Measurements from ENCODE around the gene FAM180B.

The FAM180B gene

DNA sequence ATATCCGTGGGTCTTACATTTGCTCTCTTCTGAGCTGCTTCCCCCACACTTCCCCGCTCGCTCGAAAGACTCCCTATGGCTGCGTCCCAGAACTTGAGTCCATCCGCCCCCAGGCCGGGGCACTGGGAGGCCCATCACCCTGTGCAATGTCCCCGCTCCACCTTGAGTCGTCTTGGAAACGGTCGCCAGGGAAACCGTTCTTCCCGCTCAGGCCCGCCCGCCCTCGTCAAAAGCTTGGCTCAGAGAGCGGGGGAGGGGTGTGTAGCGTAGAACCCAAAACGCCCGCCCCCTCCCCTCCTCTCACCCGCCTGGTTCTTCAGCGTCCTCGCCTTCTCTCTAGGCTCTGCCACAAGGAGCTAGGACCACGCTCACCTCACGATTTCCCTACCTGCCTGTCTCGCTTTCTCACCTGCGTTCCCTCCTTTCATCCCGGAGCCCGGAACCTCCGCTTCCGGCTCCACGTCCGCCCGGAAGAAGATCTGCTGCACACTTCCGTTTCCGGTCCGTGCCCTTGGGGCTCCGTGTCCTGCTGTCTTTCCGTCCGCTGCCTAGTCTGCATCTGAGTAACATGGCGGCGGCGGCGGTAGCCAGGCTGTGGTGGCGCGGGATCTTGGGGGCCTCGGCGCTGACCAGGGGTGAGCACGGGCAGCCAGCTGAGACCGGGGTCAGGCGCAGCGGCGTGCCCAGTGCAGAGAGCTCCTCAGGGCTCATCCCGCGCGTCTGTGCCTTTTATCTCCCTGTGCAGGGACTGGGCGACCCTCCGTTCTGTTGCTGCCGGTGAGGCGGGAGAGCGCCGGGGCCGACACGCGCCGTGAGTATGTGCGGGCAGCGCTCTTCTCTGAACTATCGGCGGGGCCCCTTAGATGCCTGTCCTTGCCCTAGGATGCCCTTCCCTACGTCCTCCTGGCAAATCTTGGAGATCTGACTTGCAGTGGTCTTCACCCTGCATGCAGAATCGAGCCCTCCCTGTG, 7.7 kb upstream of the FAM180B start, which contains the start of the genes KBTBD4 and NDUFS3:
TSS of gene KBTBD4 (minus strand) at position 447 of the 971 bp plus-strand sequence. CDS start at position 428, 19 bp downstream.
TSS of gene NDUFS3 (plus strand) at position 551 of the 971 bp plus-strand sequence. CDS start at position 569, 18 bp downstream.
- H3K27me3 ChIP-seq (ENCODE audit: insufficient read depth, low read depth) = no peaks in the 10 kb centered on the region
- TF ChIP-seq, protein P1, sequence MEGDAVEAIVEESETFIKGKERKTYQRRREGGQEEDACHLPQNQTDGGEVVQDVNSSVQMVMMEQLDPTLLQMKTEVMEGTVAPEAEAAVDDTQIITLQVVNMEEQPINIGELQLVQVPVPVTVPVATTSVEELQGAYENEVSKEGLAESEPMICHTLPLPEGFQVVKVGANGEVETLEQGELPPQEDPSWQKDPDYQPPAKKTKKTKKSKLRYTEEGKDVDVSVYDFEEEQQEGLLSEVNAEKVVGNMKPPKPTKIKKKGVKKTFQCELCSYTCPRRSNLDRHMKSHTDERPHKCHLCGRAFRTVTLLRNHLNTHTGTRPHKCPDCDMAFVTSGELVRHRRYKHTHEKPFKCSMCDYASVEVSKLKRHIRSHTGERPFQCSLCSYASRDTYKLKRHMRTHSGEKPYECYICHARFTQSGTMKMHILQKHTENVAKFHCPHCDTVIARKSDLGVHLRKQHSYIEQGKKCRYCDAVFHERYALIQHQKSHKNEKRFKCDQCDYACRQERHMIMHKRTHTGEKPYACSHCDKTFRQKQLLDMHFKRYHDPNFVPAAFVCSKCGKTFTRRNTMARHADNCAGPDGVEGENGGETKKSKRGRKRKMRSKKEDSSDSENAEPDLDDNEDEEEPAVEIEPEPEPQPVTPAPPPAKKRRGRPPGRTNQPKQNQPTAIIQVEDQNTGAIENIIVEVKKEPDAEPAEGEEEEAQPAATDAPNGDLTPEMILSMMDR (conservative IDR thresholded peaks at IDR 0.05; ENCODE audit: low read depth, low read length) = no peak
- H3K4me1 ChIP-seq (ENCODE audit: low read depth, poor library complexity, severe bottlenecking) = peaks cover 19% of the 10 kb centered on the region
- peak within 1 kb of the TSS; percentile 32 for H3K27ac ChIP-seq
- H4K20me1 ChIP-seq (ENCODE audit: insufficient read depth) = no peaks in the 10 kb centered on the region
- H3K36me3 ChIP-seq (ENCODE audit: insufficient read depth) = no peaks in the 10 kb centered on the region; the same call in 1 of the 2 replicates
- H3K9ac ChIP-seq = peak within 1 kb of the TSS; percentile 87
- peak within 1 kb of the TSS; percentile 97 for H3K4me2 ChIP-seq
- peak within 1 kb of the TSS; percentile 61 for H3K4me3 ChIP-seq (IDR thresholded peaks at IDR 0.05; ENCODE audit: insufficient read depth, low read depth, low read length)
- H3K79me2 ChIP-seq (ENCODE audit: insufficient read depth, low read depth) = peaks cover 42% of the 10 kb centered on the region
- peak within 1 kb of the TSS; percentile 51 for H2AFZ ChIP-seq (ENCODE audit: low read depth)

DNA sequence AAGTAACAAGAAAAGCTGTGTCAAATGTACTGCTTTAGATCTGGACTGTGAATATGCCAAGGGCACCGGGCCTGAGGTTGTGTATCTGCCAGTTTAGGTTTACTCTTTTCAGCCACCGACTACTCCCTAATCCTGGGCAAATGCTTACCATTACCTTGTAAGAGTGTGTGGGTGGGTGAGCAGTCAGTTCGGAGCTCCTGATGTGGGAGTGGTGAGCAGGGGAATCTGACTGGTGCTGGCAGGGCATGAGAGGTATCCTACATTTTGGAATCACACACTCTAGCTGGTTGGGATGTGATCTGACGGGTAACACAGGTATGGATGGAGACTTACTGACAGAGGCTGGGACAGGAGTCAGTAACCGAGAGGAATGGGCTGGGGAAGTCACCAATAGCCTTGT, 2.6 kb upstream of the FAM180B start:
- H3K27me3 ChIP-seq (ENCODE audit: insufficient read depth, low read depth) = no peaks in the 10 kb centered on the region
- no peak overlapping the region for H3K27ac ChIP-seq
- peaks cover 12% of the 10 kb centered on the region for H3K4me1 ChIP-seq (ENCODE audit: low read depth, poor library complexity, severe bottlenecking)
- TF ChIP-seq, protein P1 (conservative IDR thresholded peaks at IDR 0.05; ENCODE audit: low read depth, low read length) = no peak
- H3K79me2 ChIP-seq (ENCODE audit: insufficient read depth, low read depth) = peaks cover 30% of the 10 kb centered on the region
- no peak overlapping the region for H3K4me2 ChIP-seq
- no peaks in the 10 kb centered on the region; the same call in 1 of the 2 replicates for H3K36me3 ChIP-seq (ENCODE audit: insufficient read depth)
- no peak overlapping the region for H3K9ac ChIP-seq
- H4K20me1 ChIP-seq (ENCODE audit: insufficient read depth) = no peaks in the 10 kb centered on the region
- no peak overlapping the region for H3K4me3 ChIP-seq (IDR thresholded peaks at IDR 0.05; ENCODE audit: insufficient read depth, low read depth, low read length)
- H2AFZ ChIP-seq (ENCODE audit: low read depth) = no peak overlapping the region

DNA sequence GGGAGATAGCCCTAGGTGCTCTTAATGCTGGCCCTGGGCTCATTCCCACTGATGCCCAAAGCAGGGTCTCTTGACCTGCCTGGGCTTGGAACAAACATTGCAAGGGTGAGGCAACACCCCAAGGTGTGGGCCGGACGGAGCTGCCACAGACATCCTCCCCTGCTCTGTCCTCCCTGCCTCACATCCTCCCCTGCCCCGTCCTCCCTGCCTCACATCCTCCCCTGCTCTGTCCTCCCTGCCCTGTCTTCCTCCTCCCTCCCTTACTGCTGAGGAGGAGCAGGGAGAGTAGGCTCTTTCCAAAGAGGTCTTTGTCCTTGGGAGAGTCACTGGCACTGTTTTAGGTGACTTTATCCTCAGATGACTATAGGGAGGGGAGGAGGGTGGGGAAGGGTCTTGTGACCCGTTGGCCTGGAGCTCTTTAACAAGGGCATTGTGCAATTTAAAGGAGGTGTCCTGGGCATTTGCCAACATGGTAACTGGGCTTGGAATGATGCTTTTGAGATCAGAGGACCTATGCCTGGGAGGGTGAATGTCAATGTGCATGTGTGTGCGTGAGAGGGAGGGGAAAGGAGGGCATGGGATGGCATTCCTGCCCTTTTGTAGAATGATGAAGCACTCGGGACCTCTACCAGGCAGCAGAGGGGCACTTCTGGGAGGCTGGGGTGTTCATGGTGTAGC, 700 bp downstream of the FAM180B start:
- TF ChIP-seq, protein P1 (conservative IDR thresholded peaks at IDR 0.05; ENCODE audit: low read depth, low read length) = no peak
- H3K79me2 ChIP-seq (ENCODE audit: insufficient read depth, low read depth) = no peaks in the 10 kb centered on the region
- no peak overlapping the region for H3K27ac ChIP-seq
- no peaks in the 10 kb centered on the region for H4K20me1 ChIP-seq (ENCODE audit: insufficient read depth)
- no peaks in the 10 kb centered on the region for H3K4me1 ChIP-seq (ENCODE audit: low read depth, poor library complexity, severe bottlenecking)
- no peak overlapping the region for H3K9ac ChIP-seq
- H3K4me2 ChIP-seq = no peak overlapping the region
- no peak overlapping the region for H2AFZ ChIP-seq (ENCODE audit: low read depth)
- no peak overlapping the region for H3K4me3 ChIP-seq (IDR thresholded peaks at IDR 0.05; ENCODE audit: insufficient read depth, low read depth, low read length)
- H3K27me3 ChIP-seq (ENCODE audit: insufficient read depth, low read depth) = no peaks in the 10 kb centered on the region
- no peaks in the 10 kb centered on the region for H3K36me3 ChIP-seq (ENCODE audit: insufficient read depth)

DNA sequence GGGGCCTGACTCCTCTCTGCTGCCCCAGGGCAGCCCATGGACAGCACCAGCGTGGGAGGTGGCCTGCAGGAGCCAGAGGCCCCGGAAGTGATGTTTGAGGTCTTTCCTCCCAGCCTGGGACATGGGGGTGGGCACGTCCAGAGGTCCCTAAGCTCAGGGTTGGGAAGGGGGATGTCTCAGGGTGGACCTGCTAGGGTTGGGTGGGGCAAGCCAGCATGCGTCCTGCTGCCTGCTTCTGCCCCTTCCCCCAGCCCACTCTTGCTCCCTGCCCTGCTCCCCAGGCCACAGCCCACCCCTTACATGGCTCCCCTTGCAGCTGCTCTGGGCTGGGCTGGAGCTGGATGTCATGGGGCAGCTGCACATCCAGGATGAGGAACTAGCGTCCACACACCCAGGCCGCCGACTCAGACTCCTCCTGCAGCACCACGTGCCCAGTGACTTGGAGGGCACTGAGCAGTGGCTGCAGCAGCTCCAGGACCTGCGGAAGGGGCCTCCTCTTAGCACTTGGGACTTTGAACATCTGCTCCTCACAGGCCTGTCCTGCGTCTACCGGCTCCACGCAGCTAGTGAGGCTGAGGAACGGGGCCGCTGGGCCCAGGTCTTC, 1.3 kb downstream of the FAM180B start:
- Histone ChIP-seq H3K27me3 (ENCODE audit: insufficient read depth, low read depth) (no peaks in the 10 kb centered on the region), H3K79me2 (ENCODE audit: insufficient read depth, low read depth) (no peaks in the 10 kb centered on the region), H2AFZ (ENCODE audit: low read depth) (no peak overlapping the region), H4K20me1 (ENCODE audit: insufficient read depth) (no peaks in the 10 kb centered on the region), H3K4me1 (ENCODE audit: low read depth, poor library complexity, severe bottlenecking) (no peaks in the 10 kb centered on the region), H3K36me3 (ENCODE audit: insufficient read depth) (no peaks in the 10 kb centered on the region), H3K9ac (no peak overlapping the region), H3K4me3 (IDR thresholded peaks at IDR 0.05; ENCODE audit: insufficient read depth, low read depth, low read length) (no peak overlapping the region), H3K27ac (no peak overlapping the region), H3K4me2 (no peak overlapping the region)
- TF ChIP-seq, protein P1 (conservative IDR thresholded peaks at IDR 0.05; ENCODE audit: low read depth, low read length) = no peak

Measured in KMS-11 (cell line).